ENCODE measurements around the gene NME3. TPM values are rescaled to one million over a fixed set of nuclear protein-coding genes. Genes with fewer than 3 reads are reported as not detected.

Gene NME3
- total and polyA plus RNA-seq, 2 donors (not counting 3 experiments of a cell fraction or from before 2014, with no cell fraction given), result 38.2 to 74.4 TPM

GRCh38 chr16:1790611-1791255 is 19.4 kb upstream of the NME3 start:
- H4K20me1 ChIP-seq (replicated peaks; ENCODE audit: control insufficient read depth, extremely low read depth, insufficient read depth, low read length), result no peaks in the 10 kb centered on the region
- no peaks in the 10 kb centered on the region for H3K27me3 ChIP-seq (ENCODE audit: control insufficient read depth in 2 of 2, insufficient read depth in 2 of 2, low read length in 2 of 2)
- intact Hi-C loops (cut with micrococcal nuclease), result no loop called here
- H3K9ac ChIP-seq (replicated peaks; ENCODE audit: extremely low read depth, insufficient read depth, low read length), result no peak overlapping the region
- no peaks in the 10 kb centered on the region for H3K9me3 ChIP-seq (replicated peaks; ENCODE audit: control insufficient read depth, insufficient read depth, low read length)
- no peak for DNase-seq (ENCODE audit: low read depth, low spot score)
- BruUV-seq (replicated peaks), result no TSS peak
- no peaks in the 10 kb centered on the region for H3K9me1 ChIP-seq (replicated peaks; ENCODE audit: control insufficient read depth, extremely low read depth, insufficient read depth, low read length)
- H3K36me3 ChIP-seq (ENCODE audit: control insufficient read depth in 2 of 2, extremely low read depth in 1 of 2, insufficient read depth in 2 of 2, low read length in 2 of 2), result peaks cover 0 to 22% of the 10 kb centered on the region in 2 experiments
- no peak overlapping the region for H2AFZ ChIP-seq (ENCODE audit: low read depth, low read length)
- H3K27ac ChIP-seq (ENCODE audit: insufficient read depth, low read depth, low read length), result no peak overlapping the region
- H3K4me2 ChIP-seq (ENCODE audit: insufficient read depth, low read length), result no peak overlapping the region
- ChIA-PET CTCF (no interaction called here), POLR2A (no interaction called here)
- FAIRE-seq, result no peak
- TF ChIP-seq JUN (IDR thresholded peaks at IDR 0.05; ENCODE audit: borderline replicate concordance, insufficient read depth, insufficient read length, low read depth) (no peak), MYC (IDR thresholded peaks at IDR 0.05; ENCODE audit: low read depth, low read length) (no peak), POLR2A (IDR thresholded peaks at IDR 0.05; ENCODE audit: low read depth, low read length) (no peak), POLR2AphosphoS5 (IDR thresholded peaks at IDR 0.05; ENCODE audit: insufficient read depth, low read depth, low read length) (no peak), MAX (IDR thresholded peaks at IDR 0.05; ENCODE audit: insufficient read depth, insufficient read length) (no peak), EZH2 (IDR thresholded peaks at IDR 0.05; ENCODE audit: borderline replicate concordance, low read depth, low read length, severe bottlenecking) (no peak), GATA2 (IDR thresholded peaks at IDR 0.05; ENCODE audit: insufficient read depth, insufficient read length, low read depth, low read length) (no peak), CTCF (IDR thresholded peaks at IDR 0.05; ENCODE audit: extremely low read depth in 1 of 2, insufficient read depth in 1 of 2, low read depth in 1 of 2, low read length in 2 of 2) (no peak), FOS (IDR thresholded peaks at IDR 0.05; ENCODE audit: borderline replicate concordance, insufficient read depth, low read length) (no peak)
- peaks cover 4% of the 10 kb centered on the region for H3K79me2 ChIP-seq (ENCODE audit: control insufficient read depth, insufficient read depth, low read length)
- no peaks in the 10 kb centered on the region for H3K4me1 ChIP-seq (ENCODE audit: control insufficient read depth, extremely low read depth, insufficient read depth, low read length)
- no peak overlapping the region for H3K4me3 ChIP-seq (replicated peaks in 1 of 3; ENCODE audit: insufficient read depth in 1 of 3, low read depth in 1 of 3, low read length in 3 of 3)
- dilution Hi-C loops (cut with MboI; ENCODE audit: extremely low pct_ligation_motif_present, low sequenced_read_pairs), result no loop called here

Measured in endothelial cell of umbilical vein (primary cell).